GM18909 (cell line): Measurements from ENCODE around the gene TOGARAM1.
A peak's percentile ranks its signal among the peaks of the same experiment; 100 is the strongest.

Experiments used
- ATAC-seq: cut with Tn5 transposase; IDR thresholded peaks from one replicate; pipeline ENCODE4 v1.9.1; 2021; ENCODE audit warnings: mild to moderate bottlenecking; ENCODE audit not compliant: unreplicated experiment, poor library complexity

TOGARAM1 gene

DNA sequence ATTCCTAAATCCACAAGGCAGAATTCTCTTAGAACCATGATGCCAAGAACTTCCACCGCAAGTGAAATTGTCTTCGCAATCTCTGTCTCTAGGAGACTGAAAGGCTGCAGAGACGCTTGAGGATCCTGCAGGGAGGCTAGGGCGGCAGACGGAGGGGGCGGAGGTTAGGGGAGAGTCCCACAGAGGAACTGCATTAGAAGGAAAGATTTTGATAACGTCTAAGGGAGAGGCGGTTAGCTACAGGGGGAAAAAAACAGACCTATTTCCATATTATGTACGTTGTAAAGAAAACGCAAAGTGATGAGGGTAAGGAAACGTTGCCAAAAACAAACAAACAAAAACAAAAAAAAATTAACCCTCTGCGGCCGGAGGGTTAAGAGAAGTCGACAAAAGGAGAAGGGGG is 838 bp upstream of the TOGARAM1 start:
- peak; percentile 24 for ATAC-seq

DNA sequence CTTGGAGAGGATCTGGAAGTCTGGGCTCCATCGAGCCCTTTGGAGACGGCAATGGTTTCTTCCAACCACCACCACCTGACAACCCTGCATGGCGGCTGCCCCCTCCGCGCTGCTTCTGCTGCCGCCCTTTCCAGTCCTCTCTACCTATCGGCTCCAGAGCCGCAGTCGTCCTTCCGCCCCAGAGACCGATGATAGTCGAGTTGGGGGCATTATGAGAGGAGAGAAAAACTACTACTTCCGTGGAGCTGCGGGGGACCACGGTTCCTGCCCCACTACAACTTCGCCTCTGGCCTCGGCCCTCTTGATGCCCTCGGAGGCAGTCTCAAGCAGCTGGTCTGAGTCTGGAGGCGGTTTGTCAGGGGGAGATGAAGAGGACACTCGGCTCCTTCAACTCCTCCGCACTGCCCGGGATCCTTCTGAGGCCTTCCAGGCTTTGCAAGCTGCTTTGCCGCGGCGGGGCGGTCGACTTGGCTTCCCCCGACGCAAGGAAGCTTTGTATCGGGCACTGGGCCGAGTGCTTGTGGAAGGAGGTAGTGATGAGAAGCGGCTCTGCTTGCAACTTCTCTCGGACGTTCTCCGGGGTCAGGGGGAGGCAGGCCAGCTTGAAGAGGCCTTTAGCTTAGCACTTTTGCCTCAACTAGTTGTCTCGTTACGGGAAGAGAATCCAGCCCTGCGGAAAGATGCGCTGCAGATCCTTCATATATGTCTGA is 499 bp downstream of the TOGARAM1 start:
- ATAC-seq: peak; percentile 32

DNA sequence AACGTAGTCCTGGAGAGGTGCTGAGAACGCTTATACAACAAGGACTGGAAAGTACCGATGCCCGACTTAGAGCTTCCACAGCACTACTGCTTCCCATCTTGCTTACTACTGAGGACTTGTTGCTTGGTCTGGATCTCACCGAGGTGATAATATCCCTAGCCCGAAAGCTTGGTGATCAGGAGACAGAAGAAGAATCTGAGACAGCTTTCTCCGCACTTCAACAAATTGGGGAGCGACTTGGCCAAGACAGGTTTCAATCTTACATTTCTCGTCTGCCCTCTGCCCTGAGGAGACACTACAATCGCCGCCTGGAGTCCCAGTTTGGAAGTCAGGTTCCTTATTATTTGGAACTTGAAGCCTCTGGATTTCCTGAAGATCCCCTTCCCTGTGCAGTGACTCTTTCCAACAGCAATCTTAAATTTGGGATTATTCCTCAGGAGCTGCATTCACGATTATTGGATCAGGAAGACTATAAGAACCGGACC is 1.1 kb downstream of the TOGARAM1 start:
- no peak for ATAC-seq

DNA sequence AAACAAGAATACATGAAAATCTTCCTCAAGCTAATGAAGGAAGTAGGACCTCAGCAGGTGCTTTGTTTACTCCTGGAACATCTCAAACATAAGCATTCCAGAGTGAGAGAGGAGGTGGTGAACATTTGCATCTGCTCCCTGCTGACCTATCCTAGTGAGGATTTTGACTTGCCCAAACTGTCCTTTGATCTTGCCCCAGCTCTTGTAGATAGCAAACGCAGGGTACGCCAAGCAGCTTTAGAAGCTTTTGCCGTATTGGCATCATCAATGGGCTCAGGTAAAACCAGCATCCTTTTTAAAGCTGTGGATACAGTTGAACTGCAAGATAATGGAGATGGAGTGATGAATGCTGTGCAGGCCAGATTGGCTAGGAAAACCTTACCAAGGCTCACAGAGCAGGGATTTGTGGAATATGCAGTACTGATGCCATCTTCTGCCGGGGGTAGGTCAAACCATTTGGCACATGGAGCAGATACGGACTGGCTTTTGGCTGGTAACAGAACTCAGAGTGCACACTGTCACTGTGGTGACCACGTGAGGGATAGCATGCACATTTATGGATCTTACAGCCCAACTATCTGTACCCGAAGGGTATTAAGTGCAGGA is 1.9 kb downstream of the TOGARAM1 start:
- ATAC-seq: no peak

DNA sequence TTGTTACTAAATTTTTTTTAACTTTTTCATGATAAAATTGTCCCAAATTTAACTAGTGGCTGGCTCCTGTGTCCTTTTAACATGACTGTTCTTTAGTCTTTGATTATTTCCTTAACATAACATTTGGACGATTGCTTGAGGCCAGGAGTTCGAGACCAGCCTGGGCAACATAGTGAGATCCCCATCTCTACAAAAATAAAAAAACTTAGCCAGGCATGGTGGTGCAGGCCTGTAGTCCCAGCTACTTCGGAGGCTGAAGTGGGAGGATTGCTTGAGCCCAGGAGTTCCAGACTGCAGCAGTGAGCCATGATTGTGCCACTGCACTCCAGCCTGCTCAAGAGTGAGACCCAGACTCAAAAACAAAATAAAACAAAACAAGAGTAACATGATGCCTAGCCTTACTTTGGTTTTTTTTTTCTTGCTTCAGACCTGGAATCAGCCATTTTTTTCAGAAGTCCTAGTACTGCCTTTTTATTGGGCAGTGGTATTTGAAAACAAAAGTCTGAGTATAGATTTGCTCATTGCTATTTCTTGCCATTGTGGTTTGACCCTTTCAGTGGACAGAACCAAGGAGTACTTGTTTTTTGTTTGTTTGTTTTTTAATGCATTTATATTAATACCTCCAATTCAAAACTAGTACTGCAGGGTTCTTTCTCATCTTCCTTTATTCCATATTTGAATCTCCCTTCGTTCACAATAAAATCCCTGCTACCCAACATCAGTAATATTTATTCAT is 4.8 kb downstream of the TOGARAM1 start:
- ATAC-seq: no peak

DNA sequence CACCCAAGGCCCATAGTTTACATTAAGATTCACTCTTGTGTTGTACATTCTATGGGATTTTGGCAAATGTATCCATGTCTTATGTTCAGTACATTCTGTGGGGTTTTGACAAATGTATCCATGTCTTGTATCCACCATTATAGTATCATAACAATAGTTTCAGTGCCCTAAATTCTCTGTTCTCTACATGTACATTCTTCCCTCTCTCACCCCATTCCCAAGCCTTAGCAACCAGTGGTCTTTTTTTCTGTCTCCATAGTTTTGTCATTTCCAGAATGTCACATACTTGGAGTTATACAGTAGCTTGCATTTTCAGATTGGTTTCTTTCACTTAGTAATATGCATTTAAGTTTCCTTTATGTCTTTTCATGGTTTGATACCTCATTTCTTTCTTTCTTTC is 6.7 kb downstream of the TOGARAM1 start:
- ATAC-seq: no peak

DNA sequence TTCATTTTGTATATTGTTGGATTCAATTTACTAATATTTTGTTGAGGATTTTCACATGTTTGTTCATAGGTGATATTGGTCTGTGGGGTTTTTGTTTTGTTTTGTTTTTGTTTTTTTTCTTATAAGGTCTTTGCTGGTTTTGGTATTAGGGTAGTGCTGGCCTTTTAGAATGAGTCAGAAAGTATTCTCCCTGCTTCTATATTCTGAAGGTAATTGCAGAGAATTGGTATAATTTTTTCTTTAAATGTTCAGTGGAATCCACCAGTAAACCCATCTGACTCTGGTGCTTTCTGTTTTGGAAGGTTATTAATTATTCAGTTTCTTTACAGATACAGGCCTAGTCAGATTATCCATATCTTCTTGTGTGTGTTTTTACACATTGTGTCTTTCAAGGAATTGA is 8.9 kb downstream of the TOGARAM1 start:
- no peak for ATAC-seq

DNA sequence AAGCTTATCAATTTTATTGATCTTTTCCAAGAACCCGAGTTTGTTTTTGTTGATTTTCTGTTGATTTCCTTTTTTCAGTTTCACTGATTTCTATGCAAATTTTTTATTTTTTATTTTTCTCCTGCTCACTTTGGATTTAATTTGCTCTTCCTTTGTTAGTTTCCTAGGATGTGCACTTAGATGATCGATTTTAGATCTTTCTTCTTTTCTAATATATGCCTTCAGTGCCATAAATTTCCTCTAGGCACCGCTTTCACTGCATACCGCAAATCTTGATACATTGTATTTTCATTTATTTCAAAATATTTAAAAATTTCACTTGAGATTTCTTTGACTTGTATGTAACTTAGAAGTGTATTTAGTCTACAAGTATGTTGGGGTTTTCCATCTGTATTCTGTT is 9.5 kb downstream of the TOGARAM1 start:
- ATAC-seq: no peak

DNA sequence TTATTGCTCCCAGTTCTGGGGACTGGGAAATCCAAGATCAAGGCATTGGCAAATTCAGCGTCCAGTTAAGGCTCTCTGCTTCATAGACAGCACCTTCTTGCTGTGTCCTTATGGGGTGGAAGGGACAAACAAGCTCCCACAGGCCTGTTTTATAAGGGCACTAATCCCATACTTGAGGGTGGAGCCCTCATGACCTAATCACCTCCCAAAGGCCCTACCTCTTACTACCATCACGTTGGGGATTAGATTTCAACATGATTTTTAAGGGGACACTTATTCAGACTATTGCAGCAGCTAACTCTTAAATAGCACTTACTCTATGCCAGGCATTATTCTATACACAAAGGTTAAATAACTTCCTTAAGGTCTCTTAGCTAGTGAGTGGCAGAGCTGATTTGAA is 17.3 kb downstream of the TOGARAM1 start:
- no peak for ATAC-seq

DNA sequence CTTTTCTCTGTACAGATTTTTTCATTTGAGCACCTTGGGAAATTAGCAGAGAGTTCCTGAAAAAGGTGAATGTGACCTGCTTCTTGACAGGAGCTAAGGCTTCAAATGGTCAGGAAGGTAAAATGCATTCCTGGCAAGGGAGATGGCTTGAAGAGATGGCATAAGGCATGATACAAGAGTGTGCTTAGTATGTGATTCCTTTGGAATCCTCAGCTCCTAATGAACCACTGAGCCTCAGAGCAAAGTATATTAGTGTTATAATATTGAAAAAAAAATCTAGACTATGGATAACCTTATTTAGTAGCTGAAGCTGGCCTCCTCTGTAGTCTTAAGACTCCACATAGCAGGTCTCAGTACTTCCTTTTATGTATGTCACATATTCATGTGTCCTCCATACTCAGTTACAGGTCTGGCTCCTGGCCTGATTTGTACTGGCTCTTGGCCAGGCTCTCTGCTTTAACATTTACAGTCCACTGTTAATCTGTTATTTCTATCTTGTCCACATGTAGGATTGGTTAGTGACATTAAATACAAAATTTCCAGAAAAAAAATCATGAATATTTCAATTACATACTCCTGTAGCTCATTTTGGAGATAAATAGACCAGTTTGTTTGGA is 17.9 kb downstream of the TOGARAM1 start:
- ATAC-seq: no peak

DNA sequence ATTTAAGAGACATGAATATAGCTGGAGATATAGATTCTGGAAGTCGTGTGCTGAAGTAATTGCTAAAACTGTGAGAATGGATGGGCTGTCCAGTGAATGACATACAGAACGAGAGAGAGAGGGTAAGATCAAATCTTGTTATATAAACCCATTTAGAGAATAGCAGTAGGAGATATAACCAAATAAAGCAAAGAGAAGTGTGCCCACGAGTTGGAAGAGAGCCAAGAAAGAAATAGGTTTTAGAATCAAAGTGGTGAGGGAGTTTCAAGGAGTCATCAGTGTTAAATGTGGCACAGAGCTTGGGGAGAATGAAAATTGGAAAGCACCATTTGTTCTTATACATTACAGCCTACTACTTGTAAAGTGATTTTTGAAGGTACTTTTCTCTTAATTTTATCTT is 19.2 kb downstream of the TOGARAM1 start:
- no peak for ATAC-seq

DNA sequence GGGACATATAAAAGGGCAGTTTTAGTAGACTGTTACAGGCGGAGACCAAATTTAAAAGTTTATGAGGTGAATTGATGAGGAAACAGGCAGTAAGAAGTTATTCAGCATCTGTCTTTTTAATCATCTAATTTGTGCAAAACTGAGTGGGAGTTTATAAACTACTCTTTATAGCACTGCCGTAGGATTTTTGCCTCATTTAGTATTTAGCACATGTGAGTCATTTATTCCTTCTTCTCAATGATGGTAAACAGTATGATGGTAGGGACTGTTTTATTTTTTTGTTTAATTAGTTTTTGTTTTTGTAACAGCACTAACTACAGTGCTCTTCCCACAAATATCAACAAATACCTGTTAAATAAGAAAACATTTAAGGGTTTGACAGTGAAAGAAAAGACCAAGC is 20.6 kb downstream of the TOGARAM1 start:
- ATAC-seq: no peak

DNA sequence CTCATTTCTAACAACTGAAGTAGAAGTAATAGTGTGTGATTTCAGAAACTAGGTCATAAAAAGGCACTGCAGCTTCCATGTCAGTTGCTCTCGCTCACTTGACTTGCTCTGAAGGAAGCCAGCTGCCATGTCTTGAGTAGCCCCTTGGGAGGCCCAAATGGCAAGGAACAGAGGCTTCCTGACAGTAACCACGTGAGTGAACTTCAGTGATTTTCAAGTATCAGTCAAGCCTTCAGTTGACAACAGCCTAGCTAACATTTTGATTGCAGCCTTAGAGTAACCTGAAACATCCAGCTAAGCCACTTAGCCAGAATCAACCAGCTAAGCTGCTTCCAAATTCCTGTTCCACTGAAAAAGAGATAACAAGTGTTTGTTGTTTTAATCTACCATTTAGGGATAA is 26.7 kb downstream of the TOGARAM1 start:
- ATAC-seq: no peak

DNA sequence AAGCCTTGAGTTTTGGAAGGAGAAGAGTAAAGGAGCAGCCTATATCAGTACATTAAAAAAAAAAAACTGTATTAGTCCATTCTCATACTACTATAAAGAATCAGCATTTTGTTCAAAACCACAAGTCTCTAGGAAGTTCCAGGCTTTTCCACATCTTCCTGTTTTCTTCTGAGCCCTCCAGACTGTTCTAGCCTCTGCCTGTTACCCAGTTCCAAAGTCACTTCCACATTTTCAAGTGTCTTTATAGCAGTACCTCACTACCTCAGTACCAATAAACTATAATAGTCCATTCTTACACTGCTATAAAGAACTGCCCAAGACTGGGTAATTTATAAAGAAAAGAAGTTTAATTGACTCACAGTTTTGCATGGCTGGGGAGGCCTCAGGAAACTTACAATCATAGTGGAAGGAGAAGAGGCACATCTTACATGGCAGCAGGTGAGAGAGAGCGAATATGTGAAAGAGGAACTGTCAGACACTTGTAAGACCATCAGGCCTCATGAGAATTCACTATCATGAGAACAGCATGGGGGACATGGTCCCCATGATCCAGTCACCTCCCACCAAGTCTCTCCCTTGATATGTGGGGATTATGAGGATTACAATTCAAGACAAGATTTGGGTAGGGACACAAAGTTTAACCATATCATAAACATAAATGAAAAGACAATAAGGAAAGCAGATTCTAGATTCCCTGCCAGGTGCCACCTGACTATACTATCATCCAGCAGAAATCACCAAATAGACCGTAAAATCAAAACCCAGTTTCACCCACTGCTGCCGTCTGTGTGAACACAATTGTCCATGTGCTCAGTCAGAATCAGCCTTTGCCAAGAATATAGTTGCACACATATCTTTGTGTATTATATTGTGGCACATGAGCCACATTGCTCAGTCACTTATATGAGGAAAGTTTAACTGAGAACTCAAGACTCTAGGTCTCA is 27.8 kb downstream of the TOGARAM1 start:
- no peak for ATAC-seq

DNA sequence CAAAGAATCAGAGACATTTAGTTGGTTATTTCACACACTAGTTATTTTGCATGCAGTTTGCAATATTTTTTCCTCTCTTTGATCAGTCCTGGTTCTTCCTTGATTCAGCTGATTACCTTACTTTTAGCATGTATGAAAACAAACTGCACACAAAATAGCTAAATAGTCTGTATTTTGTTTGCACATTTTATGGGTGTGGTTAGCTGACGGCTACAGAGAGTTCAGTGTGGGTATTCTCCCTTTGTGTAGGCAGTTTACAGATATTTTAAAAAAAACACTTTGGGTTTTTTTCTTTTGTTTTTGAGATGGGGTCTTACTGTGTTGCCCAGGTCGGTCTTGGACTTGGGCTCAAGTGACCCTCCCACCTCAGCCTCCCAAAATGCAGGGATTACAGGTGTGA is 28.5 kb downstream of the TOGARAM1 start:
- ATAC-seq: no peak

DNA sequence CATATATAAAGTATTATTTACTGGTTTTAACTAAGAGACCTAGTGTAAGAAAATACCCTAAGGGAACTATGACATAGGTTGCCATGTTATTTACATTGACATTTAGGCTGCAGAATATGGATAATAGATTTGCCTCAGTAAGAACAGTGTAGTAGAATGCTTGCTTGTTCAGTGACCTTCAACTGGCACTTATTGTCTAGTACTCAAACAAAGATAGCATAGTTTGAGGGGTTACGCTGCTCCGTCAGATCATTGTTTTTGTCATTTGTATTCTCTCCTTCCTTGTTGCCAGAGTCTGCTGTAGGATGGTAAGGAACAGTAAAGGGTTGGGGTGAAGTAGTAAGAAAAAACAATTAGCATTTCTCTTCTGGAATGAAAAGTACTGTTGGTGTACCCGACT is 33.2 kb downstream of the TOGARAM1 start:
- ATAC-seq: no peak

DNA sequence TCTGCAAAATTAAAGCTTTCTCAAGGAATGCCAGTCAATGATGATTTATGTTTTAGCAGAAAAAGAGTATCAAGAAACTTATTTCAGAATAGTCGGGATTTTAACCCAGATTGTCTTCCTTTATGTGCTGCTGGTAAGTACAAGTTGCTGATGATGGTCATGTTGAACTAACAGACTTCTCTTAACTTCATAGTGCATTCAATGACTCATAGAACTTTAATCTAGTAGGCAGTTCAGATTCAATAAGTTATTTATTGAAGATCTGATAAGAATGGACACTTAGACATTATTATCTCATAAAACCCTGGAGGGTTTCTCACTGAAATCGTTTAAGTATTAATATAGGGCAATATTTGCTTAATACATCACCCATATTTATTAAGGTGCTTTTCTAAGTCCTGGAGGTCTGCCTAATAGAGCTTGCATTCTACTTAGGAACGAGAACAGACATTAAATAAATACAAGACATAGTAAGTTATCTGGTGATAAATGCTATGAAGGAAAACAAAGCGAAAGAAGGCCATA is 33.8 kb downstream of the TOGARAM1 start:
- ATAC-seq: no peak

DNA sequence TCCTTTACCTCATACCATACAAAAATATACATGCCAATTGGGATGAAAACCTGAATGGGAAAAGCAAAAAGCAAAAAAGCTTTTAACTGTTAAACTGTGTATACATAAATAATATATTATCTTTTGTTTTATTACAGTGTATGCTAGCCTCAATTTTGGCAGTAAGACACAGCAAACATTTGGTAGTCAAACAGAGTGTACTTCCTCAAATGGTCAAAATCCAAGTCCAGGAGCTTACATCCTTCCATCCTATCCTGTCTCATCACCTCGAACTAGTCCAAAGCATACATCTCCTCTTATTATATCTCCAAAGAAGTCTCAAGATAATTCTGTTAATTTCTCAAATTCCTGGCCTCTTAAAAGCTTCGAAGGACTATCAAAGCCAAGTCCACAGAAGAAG is 41.9 kb downstream of the TOGARAM1 start:
- ATAC-seq: no peak

DNA sequence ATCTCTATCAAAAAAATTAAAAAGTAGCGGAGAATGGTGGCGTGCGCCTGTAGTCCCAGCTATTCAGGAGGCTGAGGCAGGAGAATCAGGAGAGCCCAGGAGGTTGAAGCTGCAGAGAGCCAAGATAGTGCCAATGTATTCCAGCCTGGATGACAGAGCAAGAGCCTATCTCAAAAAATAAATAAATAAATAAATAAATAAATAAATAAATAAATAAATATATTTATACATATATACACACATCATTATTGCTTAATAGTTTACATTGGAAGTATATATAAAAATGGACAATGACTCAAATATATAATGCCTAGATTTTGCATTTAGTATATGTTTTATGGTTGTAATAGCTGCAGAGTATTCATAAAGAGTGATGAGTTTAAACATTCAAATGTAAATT is 53.1 kb downstream of the TOGARAM1 start:
- ATAC-seq: no peak

DNA sequence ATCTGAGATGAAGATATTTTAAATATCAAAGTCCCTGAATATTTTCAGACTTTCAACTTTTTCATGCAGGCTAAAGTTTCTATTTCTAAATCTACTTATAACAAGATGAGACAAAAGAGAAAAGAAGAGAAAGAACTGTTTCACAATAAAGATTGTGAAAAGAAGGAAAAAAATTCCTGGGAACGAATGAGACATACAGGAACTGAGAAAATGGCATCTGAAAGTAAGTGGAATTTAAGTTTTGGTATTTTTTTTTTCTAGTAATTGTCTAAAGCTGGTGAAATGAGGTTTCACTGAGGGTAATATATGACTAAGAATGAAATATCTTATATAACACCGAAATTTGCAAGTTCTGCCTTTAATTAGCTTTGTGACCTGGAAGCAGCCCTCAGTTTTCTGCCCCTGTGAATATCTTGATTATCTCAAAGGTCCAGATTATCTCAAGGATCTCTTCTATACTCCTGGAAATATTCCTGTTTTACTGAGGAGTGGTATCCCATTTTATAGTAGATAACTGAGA is 66.2 kb downstream of the TOGARAM1 start:
- no peak for ATAC-seq
